HG02885 (cell line): ENCODE results near the gene ANK2.

Experiments used
- ATAC-seq: cut with Tn5 transposase; IDR thresholded peaks from one replicate; pipeline ENCODE4 v1.9.1; 2021; ENCODE audit warnings: mild to moderate bottlenecking; ENCODE audit not compliant: unreplicated experiment, poor library complexity

ANK2 gene

DNA sequence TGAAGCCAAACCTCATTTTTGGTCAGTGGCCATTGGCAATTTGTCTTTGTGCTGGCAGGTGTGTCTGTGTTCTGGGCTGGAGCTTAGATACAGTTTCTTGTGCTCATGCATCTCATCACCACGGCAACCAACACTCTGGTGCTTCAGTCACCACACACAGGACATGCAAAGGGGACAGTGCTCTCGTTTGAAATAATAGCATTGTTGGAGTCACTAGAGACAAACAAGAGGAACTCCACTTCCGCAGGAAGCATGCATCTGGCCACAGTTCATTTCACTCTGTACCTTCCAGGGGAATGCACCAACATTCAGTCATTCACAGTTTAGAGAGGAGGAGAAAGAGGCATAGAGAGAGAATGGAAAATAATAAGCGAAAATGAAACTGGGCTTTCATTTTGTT, 267.4 kb downstream of the ANK2 start:
- ATAC-seq, result peak; percentile 97

DNA sequence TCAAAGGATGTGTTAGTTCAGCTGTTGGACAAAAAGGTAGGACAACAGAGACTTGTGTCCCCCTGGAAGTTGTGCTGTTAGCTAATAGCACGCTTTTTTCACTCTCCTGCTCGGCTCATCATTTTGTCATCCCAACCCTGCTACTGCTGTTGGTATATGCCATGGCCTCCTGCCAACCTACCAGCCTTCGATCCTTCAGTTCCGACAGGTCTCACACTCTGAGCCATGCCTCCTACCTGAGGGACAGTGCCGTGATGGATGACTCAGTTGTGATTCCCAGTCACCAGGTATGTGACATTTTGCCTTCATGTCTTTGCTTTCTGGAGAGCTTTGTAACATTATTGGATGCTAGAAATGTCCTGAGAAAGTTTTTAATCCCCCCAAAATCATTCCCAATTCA, 268.1 kb downstream of the ANK2 start:
- ATAC-seq, result no peak

DNA sequence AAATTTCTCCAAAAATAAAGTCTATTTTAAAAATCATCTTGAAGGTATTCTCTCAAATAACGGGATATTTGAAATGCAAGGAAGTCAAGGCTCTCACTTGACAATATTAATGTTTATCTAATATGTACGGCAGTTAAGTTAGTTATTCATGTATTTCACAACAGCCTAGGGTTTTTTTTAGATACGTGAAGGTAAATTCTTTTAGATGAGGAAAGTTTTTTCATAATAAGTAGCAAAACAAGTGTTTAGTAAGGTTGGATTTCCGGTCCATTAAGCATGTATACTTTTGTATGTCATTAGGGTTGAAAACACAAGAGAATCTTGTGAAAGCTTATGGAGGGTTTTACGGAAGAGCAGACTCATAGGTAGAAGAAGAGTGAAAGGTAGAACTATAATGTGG, 273.3 kb downstream of the ANK2 start:
- no peak for ATAC-seq

DNA sequence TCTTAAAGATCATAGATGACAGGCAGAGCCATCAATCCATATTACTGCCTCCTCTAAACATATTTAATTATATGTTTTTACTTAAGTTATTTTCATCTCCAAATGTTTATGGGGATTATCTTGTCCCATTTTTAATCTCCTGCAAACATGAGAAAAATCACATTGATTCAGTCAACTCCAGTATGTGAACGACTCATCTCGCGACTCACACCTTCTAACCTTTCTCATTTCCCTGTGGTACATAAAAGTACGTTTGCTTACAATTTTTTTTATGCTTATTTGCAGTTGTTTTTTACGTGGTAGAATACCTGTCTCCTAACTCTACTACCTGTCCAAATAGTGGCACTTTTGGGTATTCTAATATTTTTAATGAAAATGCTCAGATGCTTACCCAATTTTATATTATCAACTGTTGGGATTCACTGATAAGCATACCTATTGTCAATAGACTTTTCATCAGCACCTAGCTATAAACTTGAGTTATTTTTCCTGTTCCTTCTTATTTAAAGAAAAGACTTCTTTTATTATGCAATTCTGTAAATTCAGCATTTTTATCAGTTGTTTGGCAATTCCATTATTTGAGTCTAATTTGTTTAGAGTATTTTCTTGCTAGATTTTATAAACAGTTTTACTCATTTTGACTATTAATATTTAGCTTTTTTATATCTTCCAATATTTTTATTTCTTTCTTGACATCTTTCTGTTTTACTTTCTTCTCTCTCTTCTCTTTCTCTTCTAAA, 276.6 kb downstream of the ANK2 start:
- ATAC-seq, result no peak

DNA sequence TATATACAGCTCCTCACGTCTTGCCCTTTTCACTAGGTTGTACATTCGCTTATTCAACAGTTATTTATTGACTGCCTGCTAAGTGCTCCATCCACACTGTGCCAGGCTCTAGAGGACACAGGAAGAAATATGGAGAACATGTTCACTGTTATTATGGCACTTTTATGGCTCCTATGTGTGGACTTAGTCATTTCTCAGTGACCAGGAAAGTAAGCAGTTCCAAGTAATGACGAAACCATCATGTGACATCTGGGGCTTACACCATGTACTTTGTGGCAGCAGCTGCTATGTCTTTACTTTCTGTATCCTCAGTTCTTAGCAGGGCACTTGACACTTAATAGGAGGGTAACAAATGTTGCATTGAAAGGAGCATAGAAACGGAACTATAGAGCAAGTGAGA, 278.0 kb downstream of the ANK2 start:
- ATAC-seq, result no peak

DNA sequence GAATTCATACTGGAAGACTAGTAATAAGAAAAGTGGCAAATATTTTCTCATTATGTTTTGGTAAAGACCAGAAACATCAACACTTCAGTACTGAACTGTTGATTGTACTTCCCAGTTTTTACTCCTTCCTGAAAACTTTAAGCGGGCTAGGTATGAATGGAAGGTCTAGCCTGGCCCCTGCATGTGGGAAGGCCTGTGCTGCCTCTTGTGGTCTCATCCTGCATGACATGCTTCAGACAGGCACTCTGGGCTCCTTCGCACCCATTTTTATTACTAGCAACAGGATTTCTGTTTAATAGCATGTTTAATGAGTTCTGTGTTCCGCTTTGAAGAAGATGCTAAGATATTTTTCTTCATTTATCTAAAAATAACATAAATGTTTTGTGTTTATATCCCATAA, 279.1 kb downstream of the ANK2 start:
- ATAC-seq, result peak; percentile 62

DNA sequence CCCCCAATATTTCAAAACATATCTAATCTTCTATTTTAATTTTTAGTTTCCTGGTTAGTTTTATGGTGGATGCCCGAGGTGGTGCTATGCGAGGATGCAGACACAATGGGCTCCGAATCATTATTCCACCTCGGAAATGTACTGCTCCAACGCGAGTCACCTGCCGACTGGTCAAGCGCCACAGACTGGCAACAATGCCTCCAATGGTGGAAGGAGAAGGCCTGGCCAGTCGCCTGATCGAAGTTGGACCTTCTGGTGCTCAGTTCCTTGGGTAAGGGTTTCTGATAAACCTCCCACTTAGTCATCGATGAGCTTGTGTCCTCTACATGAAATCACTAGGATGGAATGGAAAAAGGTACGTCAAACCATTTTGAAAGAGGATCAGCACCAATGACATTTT, 280.7 kb downstream of the ANK2 start:
- ATAC-seq, result no peak

DNA sequence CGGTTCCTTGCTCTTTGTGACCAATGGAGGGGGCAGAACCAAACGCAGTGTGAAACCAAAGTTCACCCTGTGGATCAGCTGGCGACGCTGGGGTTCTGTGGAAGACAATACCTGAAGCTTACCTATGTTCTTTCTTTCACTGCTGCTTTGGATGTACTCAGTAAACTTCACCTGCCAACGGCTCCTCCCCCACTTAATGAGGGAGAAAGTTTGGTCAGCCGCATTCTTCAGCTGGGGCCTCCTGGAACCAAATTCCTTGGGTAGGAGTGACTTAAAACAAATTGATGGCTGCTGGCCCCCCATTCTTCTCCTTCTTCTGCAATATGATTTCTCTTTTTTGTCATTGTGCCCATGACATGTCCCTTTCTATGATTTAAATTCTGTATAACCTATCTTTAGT, 282.4 kb downstream of the ANK2 start:
- ATAC-seq, result no peak

DNA sequence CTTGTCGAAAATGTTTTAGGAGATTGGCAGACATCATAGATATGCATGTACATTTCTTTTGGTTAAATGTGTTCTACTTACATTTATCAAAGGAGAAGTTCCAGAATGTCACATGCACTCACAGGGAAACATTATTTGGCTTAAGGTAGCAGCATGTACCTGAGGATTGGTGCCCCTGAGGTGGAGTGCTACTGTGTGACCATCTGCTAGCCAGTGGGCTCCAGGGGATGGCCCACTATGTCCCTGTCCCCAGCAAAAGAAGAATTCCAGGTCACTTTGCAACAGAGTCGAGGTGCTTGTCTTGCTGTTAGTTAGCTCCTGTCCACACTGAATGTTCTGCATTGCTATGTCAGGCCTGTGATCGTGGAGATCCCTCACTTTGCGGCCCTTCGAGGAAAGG, 283.2 kb downstream of the ANK2 start:
- ATAC-seq, result no peak

DNA sequence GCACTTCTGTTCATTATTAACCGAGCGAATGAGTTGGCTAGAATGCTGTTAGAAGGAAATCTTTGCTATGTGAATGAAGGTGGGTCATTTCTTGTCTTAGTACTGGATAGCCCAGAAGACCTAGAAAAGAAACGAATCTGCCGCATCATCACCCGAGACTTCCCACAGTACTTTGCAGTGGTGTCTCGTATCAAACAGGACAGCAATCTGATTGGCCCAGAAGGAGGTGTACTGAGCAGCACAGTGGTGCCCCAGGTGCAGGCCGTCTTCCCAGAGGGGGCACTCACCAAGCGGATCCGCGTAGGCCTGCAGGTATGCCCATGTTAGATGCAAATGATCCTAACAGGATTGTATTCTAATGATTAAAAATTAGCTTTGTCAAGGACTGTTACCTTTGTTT, 286.3 kb downstream of the ANK2 start:
- no peak for ATAC-seq

DNA sequence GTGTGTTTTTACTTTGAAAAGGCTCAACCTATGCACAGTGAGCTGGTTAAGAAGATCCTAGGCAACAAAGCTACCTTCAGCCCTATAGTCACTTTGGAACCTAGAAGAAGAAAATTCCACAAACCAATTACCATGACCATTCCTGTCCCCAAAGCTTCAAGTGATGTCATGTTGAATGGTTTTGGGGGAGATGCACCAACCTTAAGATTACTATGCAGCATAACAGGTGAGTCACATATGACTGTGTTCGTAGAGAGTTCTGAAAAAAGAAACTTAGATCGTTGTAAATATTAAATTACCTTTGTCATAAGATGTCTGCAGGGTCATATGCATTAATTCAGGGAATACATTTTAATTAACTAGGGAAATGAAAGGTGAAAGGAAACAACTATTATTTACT, 287.1 kb downstream of the ANK2 start:
- no peak for ATAC-seq

DNA sequence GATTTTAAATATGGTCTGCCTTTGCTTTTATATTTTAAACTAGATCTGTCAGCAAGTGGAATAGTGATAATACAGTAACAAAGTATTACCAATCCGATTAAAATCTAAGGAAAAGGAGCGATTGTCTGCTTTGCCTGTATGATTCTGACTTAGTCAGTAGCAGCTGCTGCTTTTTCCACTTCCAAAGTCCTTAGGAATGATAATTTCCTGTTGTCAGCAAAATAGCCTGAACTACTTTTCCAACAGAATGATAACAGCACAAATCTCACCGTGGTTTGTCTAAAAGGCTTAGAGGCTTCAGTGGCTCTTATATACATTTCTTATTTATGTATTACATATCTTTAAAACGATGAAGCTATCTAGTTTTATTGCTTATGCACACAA, 290.0 kb downstream of the ANK2 start:
- no peak for ATAC-seq

DNA sequence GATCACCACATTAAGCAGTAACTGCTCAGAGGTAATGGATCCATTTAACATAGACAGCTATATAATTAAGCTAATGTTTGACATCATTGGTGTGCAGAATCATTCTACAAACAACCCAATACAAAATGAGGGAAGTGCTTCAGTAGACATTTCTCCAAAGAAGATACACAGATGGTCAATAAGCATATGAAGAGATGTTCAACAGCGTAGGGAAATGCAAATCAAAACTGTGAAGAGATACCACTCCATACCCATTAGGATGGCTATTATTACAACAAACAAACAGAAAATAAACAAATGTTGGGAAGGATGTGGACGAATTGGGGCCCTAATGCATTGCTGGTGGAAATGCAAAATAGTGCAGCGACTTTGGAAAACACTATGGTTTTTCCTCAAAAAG, 294.6 kb downstream of the ANK2 start:
- no peak for ATAC-seq

DNA sequence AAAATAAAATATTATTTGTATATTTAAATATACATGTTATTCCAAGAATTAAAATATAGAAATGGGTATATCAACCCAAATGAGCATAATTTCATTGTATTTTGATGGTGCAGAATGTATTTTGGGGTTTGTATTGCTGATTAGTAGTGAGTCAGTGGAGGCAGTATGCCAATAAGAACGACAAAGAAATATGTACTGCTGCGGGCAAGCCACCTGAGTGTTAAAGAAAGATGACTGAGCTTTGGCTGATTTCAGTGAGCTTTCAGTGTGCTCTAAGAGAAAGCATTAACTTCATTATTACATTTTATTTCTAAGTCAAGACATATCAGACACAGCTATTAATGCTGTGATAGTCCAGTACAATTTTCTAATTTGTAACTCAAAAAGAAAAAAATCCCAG, 297.8 kb downstream of the ANK2 start:
- ATAC-seq, result no peak

DNA sequence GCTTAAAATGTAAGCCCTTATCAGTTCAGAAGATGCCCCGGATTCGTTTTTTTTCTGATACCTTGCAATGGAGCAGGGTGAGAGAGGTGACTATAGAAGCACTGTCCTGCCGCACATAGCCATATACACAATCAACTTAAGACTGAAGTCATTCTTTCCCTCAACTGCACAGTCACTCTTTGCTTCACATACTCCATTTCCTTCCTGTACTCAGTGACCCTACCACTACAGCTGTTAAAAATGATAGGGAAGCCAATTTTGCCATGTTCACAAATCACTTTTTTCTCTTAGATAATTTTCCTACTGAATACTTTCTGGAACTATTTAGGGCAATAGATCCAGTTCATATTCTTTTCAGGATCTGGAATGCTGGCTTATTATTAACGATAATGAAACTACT, 300.0 kb downstream of the ANK2 start:
- peak; percentile 63 for ATAC-seq

DNA sequence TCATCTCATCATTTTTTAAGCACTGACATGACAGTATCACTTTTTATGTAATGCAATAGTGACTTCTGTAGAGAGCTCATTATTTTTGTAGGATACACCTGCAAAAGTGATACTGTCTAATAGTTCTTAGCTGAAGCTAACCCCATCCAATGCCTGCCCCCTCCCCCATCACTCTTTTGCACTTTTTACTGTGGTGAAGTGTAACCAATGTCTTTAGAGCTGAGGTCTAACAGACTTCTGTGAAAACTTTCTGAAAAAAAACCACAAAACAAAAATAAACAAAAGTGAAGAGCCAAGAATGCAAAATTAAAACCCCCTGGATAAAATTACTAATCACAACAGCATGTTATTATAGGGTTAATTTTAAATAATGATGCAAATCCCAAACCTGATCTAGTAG, 301.1 kb downstream of the ANK2 start:
- ATAC-seq, result no peak

DNA sequence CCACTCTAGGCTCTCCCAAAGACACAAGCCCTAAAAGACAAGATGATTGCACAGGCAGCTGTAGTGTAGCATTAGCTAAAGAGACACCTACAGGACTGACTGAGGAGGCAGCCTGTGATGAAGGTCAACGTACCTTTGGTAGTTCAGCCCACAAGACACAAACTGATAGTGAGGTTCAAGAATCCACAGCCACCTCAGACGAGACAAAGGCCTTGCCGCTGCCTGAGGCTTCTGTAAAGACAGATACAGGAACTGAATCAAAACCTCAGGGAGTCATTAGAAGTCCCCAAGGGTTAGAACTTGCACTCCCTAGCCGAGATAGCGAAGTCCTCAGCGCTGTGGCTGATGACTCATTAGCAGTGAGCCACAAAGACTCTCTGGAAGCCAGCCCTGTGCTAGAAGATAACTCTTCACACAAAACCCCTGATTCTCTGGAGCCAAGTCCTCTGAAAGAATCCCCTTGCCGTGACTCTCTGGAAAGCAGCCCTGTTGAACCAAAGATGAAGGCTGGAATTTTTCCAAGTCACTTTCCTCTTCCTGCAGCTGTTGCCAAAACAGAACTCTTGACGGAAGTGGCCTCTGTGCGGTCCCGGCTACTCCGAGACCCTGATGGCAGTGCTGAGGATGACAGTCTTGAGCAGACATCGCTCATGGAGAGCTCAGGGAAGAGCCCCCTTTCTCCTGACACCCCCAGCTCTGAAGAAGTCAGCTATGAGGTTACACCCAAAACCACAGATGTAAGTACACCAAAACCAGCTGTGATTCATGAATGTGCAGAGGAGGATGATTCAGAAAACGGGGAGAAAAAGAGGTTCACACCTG, 306.3 kb downstream of the ANK2 start:
- peak; percentile 98 for ATAC-seq

DNA sequence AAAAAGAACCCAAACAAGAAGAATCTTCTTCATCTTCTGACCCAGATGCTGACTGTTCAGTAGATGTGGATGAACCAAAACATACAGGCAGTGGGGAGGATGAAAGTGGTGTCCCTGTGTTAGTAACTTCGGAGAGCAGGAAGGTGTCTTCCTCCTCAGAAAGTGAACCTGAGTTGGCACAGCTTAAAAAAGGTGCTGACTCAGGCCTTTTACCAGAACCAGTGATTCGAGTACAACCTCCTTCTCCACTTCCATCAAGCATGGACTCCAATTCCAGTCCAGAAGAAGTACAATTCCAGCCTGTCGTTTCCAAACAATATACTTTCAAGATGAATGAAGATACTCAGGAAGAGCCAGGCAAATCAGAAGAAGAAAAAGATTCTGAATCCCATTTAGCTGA, 307.0 kb downstream of the ANK2 start:
- ATAC-seq, result no peak

DNA sequence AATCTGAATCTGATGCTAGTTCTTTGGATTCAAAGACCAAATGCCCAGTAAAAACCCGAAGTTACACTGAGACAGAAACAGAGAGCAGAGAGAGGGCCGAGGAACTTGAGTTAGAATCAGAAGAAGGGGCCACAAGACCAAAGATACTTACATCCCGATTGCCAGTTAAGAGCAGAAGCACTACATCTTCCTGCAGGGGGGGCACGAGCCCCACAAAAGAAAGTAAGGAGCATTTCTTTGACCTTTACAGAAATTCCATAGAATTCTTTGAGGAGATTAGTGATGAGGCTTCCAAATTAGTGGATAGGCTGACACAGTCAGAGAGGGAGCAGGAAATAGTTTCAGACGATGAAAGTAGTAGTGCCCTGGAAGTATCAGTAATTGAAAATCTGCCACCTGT, 309.3 kb downstream of the ANK2 start:
- no peak for ATAC-seq

DNA sequence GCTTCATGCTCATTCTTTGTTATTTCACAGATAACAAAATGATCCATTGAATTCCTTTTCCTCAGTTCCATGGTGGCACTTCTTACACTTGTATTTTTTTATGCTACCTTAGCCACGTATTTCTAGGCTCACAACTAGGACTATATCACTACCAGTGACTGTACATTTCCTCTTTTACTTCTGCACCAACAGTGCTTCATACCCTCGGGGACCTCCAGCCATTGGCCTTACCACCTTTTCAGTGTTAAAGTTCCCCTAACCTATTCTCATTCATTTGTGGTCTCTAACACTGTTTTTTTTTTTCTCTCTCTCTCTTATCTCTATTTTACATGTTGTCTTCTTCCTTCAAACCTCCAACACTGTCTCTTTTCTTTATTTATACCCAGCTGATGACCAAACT, 315.9 kb downstream of the ANK2 start:
- no peak for ATAC-seq

DNA sequence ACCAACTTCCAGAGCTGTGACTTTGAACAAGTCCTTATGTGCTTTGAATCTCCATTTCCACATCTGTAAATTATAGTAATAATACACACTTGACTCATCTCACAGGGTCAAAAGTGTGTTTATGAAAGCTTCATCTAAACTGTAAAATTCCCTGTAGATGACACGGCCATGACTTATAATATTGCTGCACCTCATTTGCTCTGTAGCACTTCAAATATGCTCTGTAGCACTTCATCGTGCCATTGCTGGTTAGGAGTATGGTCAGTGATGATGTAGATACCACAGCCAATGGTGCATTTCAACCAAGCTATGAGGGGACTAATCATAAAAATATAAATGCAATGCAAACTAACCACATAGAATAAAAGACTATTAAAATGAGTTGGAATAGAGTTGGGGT, 318.6 kb downstream of the ANK2 start:
- no peak for ATAC-seq

DNA sequence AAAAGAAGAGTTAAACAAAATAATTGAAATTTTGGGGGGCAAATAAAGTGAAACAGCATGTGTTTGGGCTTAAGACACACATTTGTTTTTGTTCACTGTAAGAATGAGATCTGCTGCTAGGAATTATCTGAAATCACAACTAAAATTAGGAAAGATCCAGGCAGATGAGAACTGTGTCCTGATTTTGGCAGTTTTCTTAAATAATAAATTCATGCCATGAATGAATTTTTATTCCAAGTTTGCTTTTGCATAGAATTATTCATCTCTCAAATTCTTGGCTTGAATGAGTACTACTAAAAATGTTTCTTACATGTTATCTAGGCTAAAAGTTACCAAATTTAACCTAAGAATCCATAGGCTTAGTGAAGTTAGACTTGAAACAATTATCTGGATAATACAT, 321.7 kb downstream of the ANK2 start:
- ATAC-seq, result no peak
